Astrocyte of the spinal cord (primary cell): ENCODE results near the gene CD79A.

Experiments
- DNase-seq: peaks from one replicate; pipeline ENCODE4 v3.0.0; 2011; ENCODE audit warnings: low read depth, low spot score
- H3K4me3 ChIP-seq: 2 replicates; pipeline ENCODE4 v1.5.1; 2011; ENCODE audit warnings: low read depth, mild to moderate bottlenecking, low read length, moderate library complexity
- CTCF ChIP-seq: IDR thresholded peaks from 2 replicates; pipeline ENCODE4 v1.5.1; 2012; ENCODE audit warnings: low read depth, mild to moderate bottlenecking, low read length, inconsistent platforms
- in situ Hi-C: cut with HindIII; loops from 2 replicates; pipeline ENCODE4 v1.10.0; 2017; ENCODE audit warnings: low sequenced_read_pairs

Gene CD79A

GRCh38 chr19:41902594-41902993, 25.5 kb downstream of the CD79A start:
- no peak overlapping the region for H3K4me3 ChIP-seq

GRCh38 chr19:41903193-41903953, 26.3 kb downstream of the CD79A start:
- in situ Hi-C loops = no loop called here
- no peak overlapping the region for H3K4me3 ChIP-seq
- no peak for DNase-seq
- no peak for TF ChIP-seq CTCF

More at GRCh38 chr19:41902594-41902993, 25.5 kb downstream of the CD79A start:
- no peak for TF ChIP-seq CTCF
- in situ Hi-C loops = no loop called here
- DNase-seq = no peak

- in situ Hi-C loops = no loop called here
- no peak for DNase-seq
- TF ChIP-seq CTCF = no peak
- no peak overlapping the region for H3K4me3 ChIP-seq
Observed at GRCh38 chr19:41904118-41904870, 27.2 kb downstream of the CD79A start.

GRCh38 chr19:41905273-41906002, 28.4 kb downstream of the CD79A start:
- no peak for DNase-seq
- in situ Hi-C loops = no loop called here
- no peak for TF ChIP-seq CTCF
- no peak overlapping the region for H3K4me3 ChIP-seq

- DNase-seq = no peak
Observed at GRCh38 chr19:41906271-41906670, 29.2 kb downstream of the CD79A start.

More at GRCh38 chr19:41906271-41906670, 29.2 kb downstream of the CD79A start:
- in situ Hi-C loops = no loop called here
- no peak for TF ChIP-seq CTCF
- no peak overlapping the region for H3K4me3 ChIP-seq
